Ovary (tissue), 3 donors: ENCODE results near the gene S100A5.
"Not testable (repeated sequence)": the region's sequence is repeated elsewhere in the genome, so short reads cannot be mapped to it uniquely, and the experiment has no call there.

Experiments used
- EP300 ChIP-seq: sonication (generic); formaldehyde crosslinking; IDR thresholded peaks from one replicate; pipeline ENCODE4 v1.6.1; 2017; ENCODE audit warnings: antibody characterized with exemption
- POLR2A ChIP-seq: fragments of 450-650 bp; IDR thresholded peaks from one replicate; pipeline ENCODE4 v1.6.1; 2017; ENCODE audit warnings: antibody characterized with exemption, mild to moderate bottlenecking, moderate library complexity
- TF ChIP-seq, protein P1 (sequence below), 3 donors: fragments of 450-650 bp in 2 of 3; fragments of 200-600 bp in 1 of 3; IDR thresholded peaks; one replicate each; pipeline versions ENCODE4 v1.5.1 to v1.8.0; 2016 to 2022; ENCODE audit warnings: antibody characterized with exemption in 3 of 3, mild to moderate bottlenecking in 1 of 3
- donor health status: DM: no; HTN: no; CAD: no.

DNA sequence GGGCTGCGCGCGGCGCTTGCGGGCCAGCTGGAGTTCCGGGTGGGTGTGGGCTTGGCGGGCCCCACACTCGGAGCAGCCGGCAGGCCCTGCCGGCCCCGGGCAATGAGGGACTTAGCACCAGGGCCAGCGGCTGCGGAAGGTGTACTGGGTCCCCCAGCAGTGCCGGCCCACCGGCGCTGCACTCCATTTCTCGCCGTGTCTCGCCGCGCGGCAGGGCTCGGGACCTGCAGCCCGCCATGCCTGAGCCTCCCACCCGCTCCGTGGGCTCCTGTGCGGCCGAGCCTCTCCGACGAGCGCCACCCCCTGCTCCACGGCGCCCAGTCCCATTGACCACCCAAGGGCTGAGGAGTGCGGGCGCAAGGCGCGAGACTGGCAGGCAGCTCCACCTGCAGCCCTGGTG is 18.9 kb downstream of the S100A5 start:
- not testable (repeated sequence) for TF ChIP-seq EP300, POLR2A
- TF ChIP-seq, protein P1, sequence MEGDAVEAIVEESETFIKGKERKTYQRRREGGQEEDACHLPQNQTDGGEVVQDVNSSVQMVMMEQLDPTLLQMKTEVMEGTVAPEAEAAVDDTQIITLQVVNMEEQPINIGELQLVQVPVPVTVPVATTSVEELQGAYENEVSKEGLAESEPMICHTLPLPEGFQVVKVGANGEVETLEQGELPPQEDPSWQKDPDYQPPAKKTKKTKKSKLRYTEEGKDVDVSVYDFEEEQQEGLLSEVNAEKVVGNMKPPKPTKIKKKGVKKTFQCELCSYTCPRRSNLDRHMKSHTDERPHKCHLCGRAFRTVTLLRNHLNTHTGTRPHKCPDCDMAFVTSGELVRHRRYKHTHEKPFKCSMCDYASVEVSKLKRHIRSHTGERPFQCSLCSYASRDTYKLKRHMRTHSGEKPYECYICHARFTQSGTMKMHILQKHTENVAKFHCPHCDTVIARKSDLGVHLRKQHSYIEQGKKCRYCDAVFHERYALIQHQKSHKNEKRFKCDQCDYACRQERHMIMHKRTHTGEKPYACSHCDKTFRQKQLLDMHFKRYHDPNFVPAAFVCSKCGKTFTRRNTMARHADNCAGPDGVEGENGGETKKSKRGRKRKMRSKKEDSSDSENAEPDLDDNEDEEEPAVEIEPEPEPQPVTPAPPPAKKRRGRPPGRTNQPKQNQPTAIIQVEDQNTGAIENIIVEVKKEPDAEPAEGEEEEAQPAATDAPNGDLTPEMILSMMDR (IDR thresholded peaks at IDR 0.05), result not testable (repeated sequence)
